ENCODE measurements around the gene CTTN. TPM values are rescaled to one million over a fixed set of nuclear protein-coding genes. Genes with fewer than 3 reads are reported as not detected.
A peak's percentile ranks its signal among the peaks of the same experiment; 100 is the strongest.

CTTN gene
- total and polyA plus RNA-seq, 2 of the 8 experiments (the other 6 are each of a cell fraction or from before 2014, with no cell fraction given), result 84.6 to 216 TPM

DNA sequence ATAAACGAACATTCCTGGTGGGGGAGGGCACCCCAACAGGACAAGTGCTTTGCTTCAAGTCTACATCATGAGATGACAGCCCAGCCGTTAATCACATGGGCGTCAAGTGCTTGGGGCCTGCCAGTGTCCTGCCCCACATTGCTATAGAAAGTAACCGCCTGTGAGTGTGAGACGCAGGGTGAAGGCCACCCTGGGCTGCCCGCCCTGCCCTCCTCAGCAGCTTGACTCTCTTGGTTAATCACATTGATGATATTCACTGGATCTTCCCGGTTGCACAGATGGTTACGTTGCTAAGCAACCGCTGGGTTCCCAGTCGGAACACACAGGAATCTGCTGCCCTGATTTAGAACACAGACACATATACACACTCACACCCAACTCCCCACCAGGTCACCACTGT lies 79.3 kb downstream of the CTTN start:
- no peaks in the 10 kb centered on the region for H3K79me1 ChIP-seq (ENCODE audit: low read depth, low read length)
- no peak overlapping the region for H2AK5ac ChIP-seq (ENCODE audit: low read depth, low read length)
- no peak overlapping the region for H2AFZ ChIP-seq (ENCODE audit: low read length)
- H3K18ac ChIP-seq (ENCODE audit: extremely low read depth, low read length), result no peak overlapping the region
- no peak overlapping the region for H4K91ac ChIP-seq (replicated peaks; ENCODE audit: insufficient read length, low read length)
- H2BK5ac ChIP-seq (ENCODE audit: low read depth, low read length), result no peak overlapping the region
- H4K8ac ChIP-seq (ENCODE audit: extremely low read depth, insufficient read depth, low read length), result peak overlapping the region; percentile 57; the same call in 1 of the 2 replicates
- no peak overlapping the region for H3K27ac ChIP-seq (ENCODE audit: low read depth, low read length)
- no peak overlapping the region for H3K14ac ChIP-seq (ENCODE audit: insufficient read length)
- ChIA-PET POLR2A (ENCODE audit: partially characterized antibody) (no interaction called here), CTCF (ENCODE audit: partially characterized antibody) (interaction anchor here (0.6 to 2.0 kb wide), 6 partner anchors 9 to 296 kb away, joined by 3 to 8 read pairs (median 4); no protein-coding TSS in a partner anchor)
- H2BK120ac ChIP-seq (replicated peaks; ENCODE audit: low read depth, low read length), result no peak overlapping the region
- H3K27me3 ChIP-seq (replicated peaks in 1 of 4; ENCODE audit: control insufficient read depth in 3 of 4, extremely low read depth in 1 of 4, insufficient read depth in 3 of 4, low read length in 3 of 4), result no peaks in the 10 kb centered on the region
- H3K4ac ChIP-seq (replicated peaks; ENCODE audit: insufficient read length, low read depth, low read length), result no peak overlapping the region
- no peak overlapping the region for H3K23ac ChIP-seq (ENCODE audit: insufficient read length)
- H4K20me1 ChIP-seq (replicated peaks in 1 of 2; ENCODE audit: control insufficient read depth in 1 of 2, insufficient read depth in 2 of 2, low read length in 2 of 2), result no peaks in the 10 kb centered on the region
- H3K4me3 ChIP-seq (ENCODE audit: extremely low read depth in 1 of 4, insufficient read depth in 2 of 4, low read depth in 3 of 4, low read length in 4 of 4), result no peak overlapping the region
- no peak for DNase-seq (ENCODE audit: low read depth in 1 of 2, low spot score in 2 of 2)
- no peak overlapping the region for H4K5ac ChIP-seq (ENCODE audit: insufficient read length, low read depth, low read length)
- H3K9me3 ChIP-seq (ENCODE audit: insufficient read depth in 2 of 2, low read depth in 1 of 2, low read length in 1 of 2), result no peaks in the 10 kb centered on the region
- no peaks in the 10 kb centered on the region for H3K23me2 ChIP-seq (ENCODE audit: low read depth, low read length)
- WGBS, 2 experiments (ENCODE audit: extremely low coverage in 1 of 2, insufficient coverage in 1 of 2, insufficient read length in 1 of 2, insufficient replicate concordance in 2 of 2, low coverage in 1 of 2, low lambda C conversion rate in 2 of 2, missing lambda C conversion rate in 1 of 2), result 94% methylated on average over 10 of the region's 10 CpGs; no CpG with 5 or more reads in 1 of the 2 experiments
- H3K79me2 ChIP-seq (ENCODE audit: control insufficient read depth in 1 of 2, insufficient read depth in 2 of 2, low read length in 2 of 2), result no peaks in the 10 kb centered on the region
- no peaks in the 10 kb centered on the region; a peak in 2 of 8 replicates for H3K36me3 ChIP-seq (ENCODE audit: control insufficient read depth in 2 of 4, insufficient read depth in 4 of 4, low read length in 3 of 4)
- no peaks in the 10 kb centered on the region; a peak in 1 of 7 replicates for H3K4me1 ChIP-seq (replicated peaks in 1 of 4; ENCODE audit: control insufficient read depth in 3 of 4, insufficient read depth in 4 of 4, low read length in 3 of 4)
- H2BK15ac ChIP-seq (ENCODE audit: low read length), result no peak overlapping the region
- no peak for FAIRE-seq
- H3K4me2 ChIP-seq (ENCODE audit: insufficient read depth in 1 of 2, low read depth in 2 of 2, low read length in 2 of 2), result no peak overlapping the region
- H3K9ac ChIP-seq (replicated peaks in 1 of 4; ENCODE audit: extremely low read depth in 1 of 4, low read depth in 3 of 4, low read length in 3 of 4), result no peak overlapping the region
- H2BK12ac ChIP-seq (ENCODE audit: low read depth, low read length), result no peak overlapping the region
- H3K56ac ChIP-seq (replicated peaks; ENCODE audit: insufficient read length, low read depth, low read length), result no peak overlapping the region
- no peak overlapping the region for H2BK20ac ChIP-seq (ENCODE audit: low read length)
- no peak for TF ChIP-seq ASH2L (IDR thresholded peaks at IDR 0.05; ENCODE audit: low read length)
- TF ChIP-seq NANOG (IDR thresholded peaks at IDR 0.05; ENCODE audit: insufficient read depth, low read depth, low read length, poor library complexity, severe bottlenecking), result no peak
- TF ChIP-seq SIN3A (conservative IDR thresholded peaks at IDR 0.05 in 1 of 2, IDR thresholded peaks at IDR 0.05 in 1 of 2; ENCODE audit: low read depth in 1 of 2, low read length in 2 of 2), result no peak
- no peak for TF ChIP-seq SAP30 (IDR thresholded peaks at IDR 0.05; ENCODE audit: insufficient read depth, insufficient replicate concordance, low read length)
- TF ChIP-seq TCF12 (IDR thresholded peaks at IDR 0.05; ENCODE audit: low read depth, low read length), result no peak
- no peak for TF ChIP-seq SP2 (IDR thresholded peaks at IDR 0.05; ENCODE audit: low read length)
- no peak for TF ChIP-seq JUND (IDR thresholded peaks at IDR 0.05; ENCODE audit: low read length)
- TF ChIP-seq SRF (IDR thresholded peaks at IDR 0.05; ENCODE audit: low read depth, low read length), result no peak
- TF ChIP-seq SP1 (IDR thresholded peaks at IDR 0.05; ENCODE audit: low read depth, low read length), result no peak
- TF ChIP-seq CTBP2 (IDR thresholded peaks at IDR 0.05; ENCODE audit: borderline replicate concordance, insufficient read depth, insufficient read length, low read length), result no peak
- TF ChIP-seq SP4 (IDR thresholded peaks at IDR 0.05; ENCODE audit: low read length), result no peak
- no peak for TF ChIP-seq CBX8 (IDR thresholded peaks at IDR 0.05; ENCODE audit: borderline replicate concordance, low read depth, low read length)
- no peak for TF ChIP-seq POLR2A (IDR thresholded peaks at IDR 0.05; ENCODE audit: control extremely low read depth in 1 of 2, low read depth in 2 of 2, low read length in 2 of 2)

Measured in H1 (cell line).